Testis (tissue), 2 donors: ENCODE data around the gene CMTM2.

Source experiments
- POLR2A ChIP-seq: fragments of 450-650 bp; IDR thresholded peaks from one replicate; pipeline ENCODE4 v1.6.1; 2017; ENCODE audit warnings: antibody characterized with exemption, mild to moderate bottlenecking, moderate library complexity
- TF ChIP-seq, protein P1 (sequence below), 3 experiments: fragments of 450-650 bp in 2 of 3; fragments of 200-600 bp in 1 of 3; sonication (generic) in 1 of 3; IDR thresholded peaks; one replicate each; pipeline ENCODE4 v1.5.1; 2016 to 2019; ENCODE audit warnings: antibody characterized with exemption in 3 of 3, mild to moderate bottlenecking in 2 of 3, moderate library complexity in 1 of 3

DNA sequence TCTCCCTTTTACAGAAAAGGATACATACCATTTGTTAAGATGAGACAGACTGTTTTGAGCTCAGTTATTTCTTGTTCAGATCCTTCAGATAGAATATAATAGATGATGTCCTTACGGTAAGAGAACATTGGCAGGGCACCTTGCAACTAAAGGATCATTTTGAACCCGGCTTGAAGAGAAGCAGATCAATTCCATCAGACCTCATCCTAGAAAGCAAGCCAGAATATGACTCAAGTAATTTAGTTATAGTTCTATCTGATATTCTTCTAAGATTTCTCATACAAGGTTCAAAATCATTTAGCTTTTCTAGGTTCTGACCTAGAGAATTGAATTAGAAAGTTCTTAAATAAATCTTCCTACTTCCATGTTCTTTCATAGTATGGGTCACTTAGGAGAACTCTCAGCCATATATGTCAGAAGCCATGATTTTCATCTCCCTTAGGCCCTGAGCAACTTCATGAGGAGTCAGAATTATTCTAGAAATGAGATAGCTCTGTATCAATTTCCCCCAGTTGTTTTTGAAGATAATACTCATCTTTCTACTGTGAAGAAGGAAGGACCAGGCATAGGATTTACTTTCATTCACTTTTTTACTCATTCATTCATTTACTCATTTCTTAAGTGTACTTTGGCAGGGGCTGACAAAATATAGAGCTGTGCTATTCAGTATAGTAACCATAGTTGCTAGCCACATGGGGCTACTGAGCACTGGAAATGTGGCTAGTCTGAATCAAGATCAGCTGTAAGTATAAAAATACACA lies 15.5 kb upstream of the CMTM2 start:
- TF ChIP-seq, protein P1, sequence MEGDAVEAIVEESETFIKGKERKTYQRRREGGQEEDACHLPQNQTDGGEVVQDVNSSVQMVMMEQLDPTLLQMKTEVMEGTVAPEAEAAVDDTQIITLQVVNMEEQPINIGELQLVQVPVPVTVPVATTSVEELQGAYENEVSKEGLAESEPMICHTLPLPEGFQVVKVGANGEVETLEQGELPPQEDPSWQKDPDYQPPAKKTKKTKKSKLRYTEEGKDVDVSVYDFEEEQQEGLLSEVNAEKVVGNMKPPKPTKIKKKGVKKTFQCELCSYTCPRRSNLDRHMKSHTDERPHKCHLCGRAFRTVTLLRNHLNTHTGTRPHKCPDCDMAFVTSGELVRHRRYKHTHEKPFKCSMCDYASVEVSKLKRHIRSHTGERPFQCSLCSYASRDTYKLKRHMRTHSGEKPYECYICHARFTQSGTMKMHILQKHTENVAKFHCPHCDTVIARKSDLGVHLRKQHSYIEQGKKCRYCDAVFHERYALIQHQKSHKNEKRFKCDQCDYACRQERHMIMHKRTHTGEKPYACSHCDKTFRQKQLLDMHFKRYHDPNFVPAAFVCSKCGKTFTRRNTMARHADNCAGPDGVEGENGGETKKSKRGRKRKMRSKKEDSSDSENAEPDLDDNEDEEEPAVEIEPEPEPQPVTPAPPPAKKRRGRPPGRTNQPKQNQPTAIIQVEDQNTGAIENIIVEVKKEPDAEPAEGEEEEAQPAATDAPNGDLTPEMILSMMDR (IDR thresholded peaks at IDR 0.05) = no peak
- no peak for TF ChIP-seq POLR2A
